ENCODE results near the gene RBBP4. TPM values are rescaled to one million over a fixed set of nuclear protein-coding genes. Genes with fewer than 3 reads are reported as not detected.
"Not testable (repeated sequence)": the region's sequence is repeated elsewhere in the genome, so short reads cannot be mapped to it uniquely, and the experiment has no call there.

The RBBP4 gene
- total RNA-seq, 1 donor from 2014 or later: 175 TPM

DNA sequence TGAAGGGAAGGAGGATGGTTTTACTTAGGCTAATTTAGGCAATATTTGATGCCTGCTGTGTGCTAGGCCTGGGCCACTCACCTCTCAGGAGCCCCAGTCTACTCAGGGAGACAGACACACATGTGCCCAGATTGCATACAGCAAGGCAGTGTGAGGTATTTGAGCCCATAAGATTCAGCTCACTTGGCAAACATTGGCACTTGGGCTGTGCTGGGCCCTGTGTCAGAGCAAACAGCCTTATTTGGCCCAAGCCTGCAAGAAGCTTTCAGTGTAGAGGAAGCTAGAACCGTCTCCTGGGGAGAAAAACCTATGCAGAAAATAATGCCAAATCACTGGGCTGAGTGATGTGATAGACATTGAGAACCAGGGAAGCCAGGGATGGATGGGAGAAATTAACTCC, 55.5 kb downstream of the RBBP4 start:
- no peak for DNase-seq (ENCODE audit: low read depth)
- TF ChIP-seq CTCF (conservative IDR thresholded peaks at IDR 0.05; ENCODE audit: low read depth, low read length): no peak
- no peak overlapping the region for H3K4me3 ChIP-seq (ENCODE audit: low read depth, low read length)

GRCh38 chr1:32709075-32709474, 58.1 kb downstream of the RBBP4 start:
- no peak overlapping the region for H3K4me3 ChIP-seq (ENCODE audit: low read depth, low read length)
- no peak for TF ChIP-seq CTCF (conservative IDR thresholded peaks at IDR 0.05; ENCODE audit: low read depth, low read length)
- no peak for DNase-seq (ENCODE audit: low read depth)

DNA sequence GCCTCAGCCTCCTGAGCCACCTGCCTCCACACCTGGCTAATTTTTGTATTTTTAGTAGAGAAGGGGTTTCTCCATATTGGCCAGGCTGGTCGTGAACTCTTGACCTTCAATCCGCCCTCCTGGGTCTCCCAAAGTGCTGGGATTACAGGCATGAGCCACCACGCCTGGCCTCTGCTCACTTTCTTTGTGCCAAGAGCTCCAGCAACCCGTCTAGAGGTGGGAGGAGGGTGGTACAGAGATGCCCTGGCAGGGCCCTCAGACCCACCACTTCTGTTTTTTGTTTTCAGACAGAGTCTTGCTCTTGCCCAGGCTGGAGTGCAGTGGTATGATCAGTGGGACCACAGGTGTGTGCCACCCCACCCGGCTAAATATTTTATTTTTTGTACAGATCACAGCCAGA, 58.5 kb downstream of the RBBP4 start:
- no peak for TF ChIP-seq CTCF (conservative IDR thresholded peaks at IDR 0.05; ENCODE audit: low read depth, low read length)
- H3K4me3 ChIP-seq (ENCODE audit: low read depth, low read length): no peak overlapping the region
- no peak for DNase-seq (ENCODE audit: low read depth)

DNA sequence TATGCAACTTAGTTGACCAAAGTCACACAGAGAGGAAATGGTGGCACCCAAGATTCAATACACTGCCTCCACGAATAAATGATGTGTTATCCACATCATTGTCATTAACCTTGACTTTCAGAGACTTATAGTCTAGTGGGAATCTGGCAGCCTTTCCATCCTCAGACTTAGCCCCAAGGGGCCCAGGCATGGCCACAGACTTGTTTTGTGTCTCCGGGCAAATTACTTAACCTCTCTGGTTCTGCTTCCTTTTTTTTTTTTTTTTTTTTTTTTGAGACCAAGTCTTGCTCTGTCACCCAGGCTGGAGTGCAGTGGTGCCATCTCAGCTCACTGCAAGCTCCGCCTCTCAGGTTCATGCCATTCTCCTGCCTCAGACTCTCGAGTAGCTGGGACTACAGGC, 60.2 kb downstream of the RBBP4 start:
- H3K4me3 ChIP-seq (ENCODE audit: low read depth, low read length); DNase-seq (ENCODE audit: low read depth): not testable (repeated sequence)

GRCh38 chr1:32713081-32713480, 62.1 kb downstream of the RBBP4 start:
- no peak for DNase-seq (ENCODE audit: low read depth)
- no peak for TF ChIP-seq CTCF (conservative IDR thresholded peaks at IDR 0.05; ENCODE audit: low read depth, low read length)
- H3K4me3 ChIP-seq (ENCODE audit: low read depth, low read length): no peak overlapping the region

DNA sequence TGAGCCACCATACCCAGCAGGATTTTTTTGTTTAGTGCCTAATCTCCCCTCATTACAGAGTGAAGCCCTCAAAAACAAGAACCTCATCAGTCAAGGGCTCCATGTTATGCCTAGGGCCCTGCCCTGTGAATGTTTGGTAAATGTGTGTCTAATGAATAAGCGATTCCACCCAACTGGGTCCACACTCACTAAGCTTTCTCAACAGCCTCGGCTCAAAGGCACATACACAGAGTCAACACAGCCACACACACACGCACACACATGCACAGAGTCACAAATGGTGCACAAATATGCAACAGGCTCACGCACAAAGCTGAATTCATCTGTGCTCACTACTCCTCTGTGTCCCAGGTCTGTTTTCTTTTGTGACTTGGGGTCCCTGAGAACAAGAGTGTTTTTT, 63.3 kb downstream of the RBBP4 start:
- H3K4me3 ChIP-seq (ENCODE audit: low read depth, low read length): no peak overlapping the region
- peak; percentile 65 for DNase-seq (ENCODE audit: low read depth)
- no peak for TF ChIP-seq CTCF (conservative IDR thresholded peaks at IDR 0.05; ENCODE audit: low read depth, low read length)

- TF ChIP-seq CTCF (conservative IDR thresholded peaks at IDR 0.05; ENCODE audit: low read depth, low read length): no peak
- no peak for DNase-seq (ENCODE audit: low read depth)
- no peak overlapping the region for H3K4me3 ChIP-seq (ENCODE audit: low read depth, low read length)
These were observed 64.9 kb downstream of the RBBP4 start for GRCh38 chr1:32715901-32716311.

Data from epithelial cell of proximal tubule (primary cell).